GM06990 (cell line): ENCODE measurements around the gene SACM1L.
"Not testable (repeated sequence)": the region's sequence is repeated elsewhere in the genome, so short reads cannot be mapped to it uniquely, and the experiment has no call there.

Experiments used
- DNase-seq: peaks from one replicate; pipeline ENCODE4 v3.0.0-alpha.2; 2011; ENCODE audit not compliant: insufficient read length; ENCODE audit errors: extremely low read depth
- H3K27me3 ChIP-seq: replicated peaks from 2 replicates; pipeline ENCODE4 v1.6.0; 2011; ENCODE audit warnings: low read length; ENCODE audit not compliant: control insufficient read depth, insufficient read depth
- H3K36me3 ChIP-seq: 2 replicates; pipeline ENCODE4 v1.5.1; 2011; ENCODE audit warnings: low read length; ENCODE audit not compliant: control insufficient read depth, insufficient read depth
- H3K4me3 ChIP-seq: replicated peaks from 2 replicates; pipeline ENCODE4 v1.5.1; 2011; ENCODE audit warnings: low read depth, mild to moderate bottlenecking, control low read depth, low read length
- TF ChIP-seq, protein P1 (sequence below): IDR thresholded peaks from 2 replicates; pipeline ENCODE4 v1.5.1; 2011; ENCODE audit warnings: low read length, control low read depth, mild to moderate bottlenecking, inconsistent platforms; ENCODE audit not compliant: insufficient read depth, poor library complexity, severe bottlenecking

SACM1L gene

DNA sequence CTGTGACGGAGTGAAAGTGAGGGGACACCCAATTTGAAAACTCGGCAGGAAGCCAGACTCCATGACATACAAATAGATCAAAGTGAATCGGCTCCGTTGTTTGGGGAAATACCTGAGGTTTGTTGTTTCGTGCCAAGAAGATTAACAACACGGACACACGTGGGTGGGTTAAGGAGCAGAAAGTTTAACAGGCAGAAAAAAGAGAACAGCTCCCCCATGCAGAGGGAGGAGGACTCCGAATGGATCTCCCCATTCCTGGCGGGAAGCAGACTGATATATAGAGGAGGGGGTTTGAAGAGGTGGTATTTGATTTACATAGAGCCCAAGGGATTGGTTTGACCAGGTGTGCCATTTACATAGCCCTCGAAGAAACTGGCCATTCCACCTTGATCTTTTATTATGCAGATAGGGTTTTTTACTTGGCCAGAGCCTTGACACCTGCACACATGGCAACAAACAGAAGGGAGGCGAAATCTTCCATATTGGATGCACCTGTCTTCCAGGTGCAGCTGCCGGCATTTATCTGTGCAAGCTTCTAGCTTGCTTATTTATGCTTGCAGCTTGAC is 4.8 kb upstream of the SACM1L start:
- Histone ChIP-seq H3K27me3 (no peaks in the 10 kb centered on the region), H3K36me3 (peaks cover 7% of the 10 kb centered on the region), H3K4me3 (no peak overlapping the region)
- TF ChIP-seq, protein P1, sequence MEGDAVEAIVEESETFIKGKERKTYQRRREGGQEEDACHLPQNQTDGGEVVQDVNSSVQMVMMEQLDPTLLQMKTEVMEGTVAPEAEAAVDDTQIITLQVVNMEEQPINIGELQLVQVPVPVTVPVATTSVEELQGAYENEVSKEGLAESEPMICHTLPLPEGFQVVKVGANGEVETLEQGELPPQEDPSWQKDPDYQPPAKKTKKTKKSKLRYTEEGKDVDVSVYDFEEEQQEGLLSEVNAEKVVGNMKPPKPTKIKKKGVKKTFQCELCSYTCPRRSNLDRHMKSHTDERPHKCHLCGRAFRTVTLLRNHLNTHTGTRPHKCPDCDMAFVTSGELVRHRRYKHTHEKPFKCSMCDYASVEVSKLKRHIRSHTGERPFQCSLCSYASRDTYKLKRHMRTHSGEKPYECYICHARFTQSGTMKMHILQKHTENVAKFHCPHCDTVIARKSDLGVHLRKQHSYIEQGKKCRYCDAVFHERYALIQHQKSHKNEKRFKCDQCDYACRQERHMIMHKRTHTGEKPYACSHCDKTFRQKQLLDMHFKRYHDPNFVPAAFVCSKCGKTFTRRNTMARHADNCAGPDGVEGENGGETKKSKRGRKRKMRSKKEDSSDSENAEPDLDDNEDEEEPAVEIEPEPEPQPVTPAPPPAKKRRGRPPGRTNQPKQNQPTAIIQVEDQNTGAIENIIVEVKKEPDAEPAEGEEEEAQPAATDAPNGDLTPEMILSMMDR = no peak
- no peak for DNase-seq

- not testable (repeated sequence) for H3K27me3 ChIP-seq, H3K4me3 ChIP-seq, H3K36me3 ChIP-seq, DNase-seq
Observed at GRCh38 chr3:45685722-45686121, 3.5 kb upstream of the SACM1L start.

DNA sequence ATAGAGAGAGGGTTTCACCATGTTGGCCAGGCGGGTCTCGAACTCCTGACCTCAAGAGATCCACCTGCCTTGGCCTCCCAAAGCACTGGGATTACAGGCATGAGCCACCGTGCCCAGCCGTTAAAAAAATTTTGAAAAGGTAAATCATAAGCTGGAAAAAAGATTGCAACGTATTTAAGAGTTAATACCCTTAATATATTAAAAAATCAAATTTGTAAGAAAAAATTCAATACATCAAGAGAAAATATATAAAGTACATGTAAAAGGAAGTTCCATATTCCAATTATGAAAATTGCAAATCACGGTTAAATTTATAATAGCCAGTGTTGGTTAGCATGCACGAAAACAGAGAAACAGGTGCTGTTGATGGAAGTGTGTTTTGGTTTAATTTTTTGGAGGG is 2.3 kb upstream of the SACM1L start:
- H3K27me3 ChIP-seq = no peaks in the 10 kb centered on the region
- TF ChIP-seq, protein P1 = no peak
- no peak overlapping the region for H3K4me3 ChIP-seq
- no peak for DNase-seq
- H3K36me3 ChIP-seq = peaks cover 2% of the 10 kb centered on the region; the same call in 1 of the 2 replicates

DNA sequence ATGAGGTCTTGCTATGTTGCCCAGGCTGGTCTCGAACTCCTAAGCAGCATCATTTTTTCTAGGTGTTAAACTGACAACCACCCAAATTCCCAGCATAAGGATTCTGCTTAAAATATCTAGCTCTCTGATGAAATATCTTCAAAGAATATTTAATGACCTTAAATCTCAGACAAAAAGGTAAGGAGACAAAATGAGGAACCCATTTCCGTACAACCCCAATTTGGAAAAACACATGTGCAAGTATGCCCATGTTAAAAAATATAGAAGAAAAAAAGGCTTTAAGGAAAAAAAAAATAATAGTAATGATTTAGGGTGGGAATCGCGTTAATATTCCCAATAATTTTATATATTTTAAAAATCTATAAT is 1.4 kb upstream of the SACM1L start:
- Histone ChIP-seq H3K4me3 (peak overlapping the region; percentile 75; the same call in 1 of the 2 replicates), H3K27me3 (no peaks in the 10 kb centered on the region), H3K36me3 (no peaks in the 10 kb centered on the region; the same call in 1 of the 2 replicates)
- TF ChIP-seq, protein P1 = no peak
- no peak for DNase-seq

- TF ChIP-seq, protein P1 = no peak
- peak; percentile 67 for DNase-seq
- peak overlapping the region; percentile 75 for H3K4me3 ChIP-seq
- no peaks in the 10 kb centered on the region for H3K27me3 ChIP-seq
- H3K36me3 ChIP-seq = no peaks in the 10 kb centered on the region; the same call in 1 of the 2 replicates
Observed at GRCh38 chr3:45688194-45688881, 858 bp upstream of the SACM1L start.

- H3K36me3 ChIP-seq = no peaks in the 10 kb centered on the region; the same call in 1 of the 2 replicates
- DNase-seq = no peak
- H3K4me3 ChIP-seq = peak overlapping the region; percentile 75
- no peaks in the 10 kb centered on the region for H3K27me3 ChIP-seq
- TF ChIP-seq, protein P1 = no peak
Observed at GRCh38 chr3:45689787-45690145, 570 bp downstream of the SACM1L start.
